Panc1 (cell line): ENCODE data around the gene RBL1. TPM values are rescaled to one million over a fixed set of nuclear protein-coding genes. Genes with fewer than 3 reads are reported as not detected.

Experiments
- ATAC-seq: fragments of 200-7000 bp; cut with Tn5 transposase; 2 replicates; pipeline ENCODE4 v1.9.1; 2020; ENCODE audit warnings: mild to moderate bottlenecking, moderate library complexity
- BruUV-seq: library from RNA; stranded (reverse); fragments of 400-500 nt; replicated peaks from 2 replicates; lab custom pipeline; 2021; lab: Mats Ljungman, UMichigan
- CTCF ChIA-PET: fragments of 300-600 bp; sonication (Branson Sonifier 250); formaldehyde crosslinking; loops from one replicate; lab custom pipeline; 2022; ENCODE audit warnings: antibody characterized with exemption; lab: Charles Lee
- POLR2A ChIA-PET: fragments of 300-600 bp; sonication (Branson Sonifier 250); formaldehyde crosslinking; loops from one replicate; lab custom pipeline; 2022; ENCODE audit warnings: antibody characterized with exemption; lab: Charles Lee
- DNase-seq: peaks from one replicate; pipeline ENCODE4 v3.0.0-alpha.2; 2010; ENCODE audit warnings: low read depth, low spot score
- H3K27ac ChIP-seq: 2 replicates; pipeline ENCODE4 v1.5.1; 2011; ENCODE audit warnings: mild to moderate bottlenecking, low read length, inconsistent platforms
- H3K27me3 ChIP-seq: fragments of 200-500 bp; sonication (Bioruptor generic); 2 replicates; pipeline ENCODE4 v1.6.0; 2014; ENCODE audit warnings: low read length, inconsistent platforms; ENCODE audit not compliant: control insufficient read depth, insufficient read depth
- H3K36me3 ChIP-seq: fragments of 200-500 bp; sonication (Bioruptor generic); 2 replicates; pipeline ENCODE4 v1.5.1; 2014; ENCODE audit warnings: inconsistent platforms, mild to moderate bottlenecking, low read length, moderate library complexity; ENCODE audit not compliant: control insufficient read depth, insufficient read depth
- H3K4me1 ChIP-seq: 2 replicates; pipeline ENCODE4 v1.5.1; 2011; ENCODE audit warnings: inconsistent platforms, mild to moderate bottlenecking, low read length, moderate library complexity; ENCODE audit not compliant: control insufficient read depth, insufficient read depth
- H3K4me3 ChIP-seq, 2 experiments: 2 replicates each; pipeline ENCODE4 v1.5.1; 2011 to 2012; ENCODE audit warnings: low read depth in 2 of 2, low read length in 2 of 2, mild to moderate bottlenecking in 2 of 2, inconsistent platforms in 1 of 2, moderate library complexity in 1 of 2
- H3K9me3 ChIP-seq: fragments of 200-500 bp; sonication (Bioruptor generic); 2 replicates; pipeline ENCODE4 v1.5.1; 2014; ENCODE audit warnings: low read depth, mild to moderate bottlenecking, inconsistent platforms, low read length, moderate library complexity; ENCODE audit not compliant: control insufficient read depth, insufficient read depth
- CTCF ChIP-seq: fragments of 450-650 bp; IDR thresholded peaks from 2 replicates; pipeline ENCODE4 v1.5.1; 2017; ENCODE audit warnings: mild to moderate bottlenecking
- POLR2AphosphoS5 ChIP-seq: IDR thresholded peaks from 2 replicates; pipeline ENCODE4 v1.6.1; 2012; ENCODE audit warnings: mild to moderate bottlenecking, low read depth, low read length, moderate library complexity
- SIN3A ChIP-seq: IDR thresholded peaks from 2 replicates; pipeline ENCODE4 v1.6.1; 2012; ENCODE audit warnings: low read depth, mild to moderate bottlenecking, low read length, moderate library complexity, borderline replicate concordance; ENCODE audit not compliant: insufficient read depth
- TCF7L2 ChIP-seq: IDR thresholded peaks from 2 replicates; pipeline ENCODE4 v1.6.1; 2011; ENCODE audit warnings: mild to moderate bottlenecking, low read depth, low read length, inconsistent platforms
- in situ Hi-C: cut with HindIII; loops from 2 replicates; pipeline ENCODE4 v1.10.0; 2016; ENCODE audit warnings: low sequenced_read_pairs, low pct_unique_long_range_greater_than_20kb
- intact Hi-C: fragments of 100-400 bp; cut with micrococcal nuclease; formaldehyde crosslinking; loops from one replicate; pipeline ENCODE4 v1.10.0; 2022; ENCODE audit not compliant: unreplicated experiment
- total RNA-seq: library from RNA; stranded (reverse); gene quantifications from one replicate; pipeline ENCODE4 v1.2.1, GENCODE V29; 2021; ENCODE audit not compliant: unreplicated experiment
- TF ChIP-seq, protein P1 (sequence below), 2 experiments: IDR thresholded peaks; 2 replicates each; pipeline ENCODE4 v1.6.1; 2011 to 2012; ENCODE audit warnings: low read depth in 2 of 2, control low read depth in 1 of 2, low read length in 1 of 2, mild to moderate bottlenecking in 1 of 2, moderate library complexity in 1 of 2; ENCODE audit not compliant: insufficient read depth in 1 of 2

Gene RBL1
- total RNA-seq, 1 experiment from 2014 or later, result 14.0 TPM

- CTCF ChIA-PET, result no interaction called here
- ATAC-seq, result no peak
- intact Hi-C loops (no loop called here), in situ Hi-C loops (no loop called here)
- no peak overlapping the region for H3K27ac ChIP-seq
- H3K4me1 ChIP-seq, result no peaks in the 10 kb centered on the region
- no peak overlapping the region for H3K4me3 ChIP-seq
- POLR2A ChIA-PET, result interaction anchor here (0.5 kb wide), 1 partner anchor 58 kb away, joined by 4 read pairs; no protein-coding TSS in a partner anchor
- no TSS peak for BruUV-seq
- DNase-seq, result no peak
- no peaks in the 10 kb centered on the region for H3K27me3 ChIP-seq
- H3K9me3 ChIP-seq, result no peaks in the 10 kb centered on the region
- no peak for TF ChIP-seq POLR2AphosphoS5
- H3K36me3 ChIP-seq, result no peaks in the 10 kb centered on the region
These were observed 24.7 kb upstream of the RBL1 start for GRCh38 chr20:37120497-37120896.

- intact Hi-C loops (no loop called here), in situ Hi-C loops (no loop called here)
- no peaks in the 10 kb centered on the region for H3K36me3 ChIP-seq
- BruUV-seq, result no TSS peak
- TF ChIP-seq, protein P1, sequence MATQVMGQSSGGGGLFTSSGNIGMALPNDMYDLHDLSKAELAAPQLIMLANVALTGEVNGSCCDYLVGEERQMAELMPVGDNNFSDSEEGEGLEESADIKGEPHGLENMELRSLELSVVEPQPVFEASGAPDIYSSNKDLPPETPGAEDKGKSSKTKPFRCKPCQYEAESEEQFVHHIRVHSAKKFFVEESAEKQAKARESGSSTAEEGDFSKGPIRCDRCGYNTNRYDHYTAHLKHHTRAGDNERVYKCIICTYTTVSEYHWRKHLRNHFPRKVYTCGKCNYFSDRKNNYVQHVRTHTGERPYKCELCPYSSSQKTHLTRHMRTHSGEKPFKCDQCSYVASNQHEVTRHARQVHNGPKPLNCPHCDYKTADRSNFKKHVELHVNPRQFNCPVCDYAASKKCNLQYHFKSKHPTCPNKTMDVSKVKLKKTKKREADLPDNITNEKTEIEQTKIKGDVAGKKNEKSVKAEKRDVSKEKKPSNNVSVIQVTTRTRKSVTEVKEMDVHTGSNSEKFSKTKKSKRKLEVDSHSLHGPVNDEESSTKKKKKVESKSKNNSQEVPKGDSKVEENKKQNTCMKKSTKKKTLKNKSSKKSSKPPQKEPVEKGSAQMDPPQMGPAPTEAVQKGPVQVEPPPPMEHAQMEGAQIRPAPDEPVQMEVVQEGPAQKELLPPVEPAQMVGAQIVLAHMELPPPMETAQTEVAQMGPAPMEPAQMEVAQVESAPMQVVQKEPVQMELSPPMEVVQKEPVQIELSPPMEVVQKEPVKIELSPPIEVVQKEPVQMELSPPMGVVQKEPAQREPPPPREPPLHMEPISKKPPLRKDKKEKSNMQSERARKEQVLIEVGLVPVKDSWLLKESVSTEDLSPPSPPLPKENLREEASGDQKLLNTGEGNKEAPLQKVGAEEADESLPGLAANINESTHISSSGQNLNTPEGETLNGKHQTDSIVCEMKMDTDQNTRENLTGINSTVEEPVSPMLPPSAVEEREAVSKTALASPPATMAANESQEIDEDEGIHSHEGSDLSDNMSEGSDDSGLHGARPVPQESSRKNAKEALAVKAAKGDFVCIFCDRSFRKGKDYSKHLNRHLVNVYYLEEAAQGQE (IDR thresholded peaks at IDR 0.05; ENCODE audit: insufficient read depth in 1 of 2, low read depth in 2 of 2, low read length in 1 of 2), result no peak
- no peak for TF ChIP-seq POLR2AphosphoS5
- TF ChIP-seq TCF7L2, result no peak
- no peak for TF ChIP-seq CTCF
- no peak for TF ChIP-seq SIN3A
- no peak overlapping the region for H3K27ac ChIP-seq
- no peaks in the 10 kb centered on the region for H3K9me3 ChIP-seq
- ChIA-PET CTCF (no interaction called here), POLR2A (no interaction called here)
- ATAC-seq (no peak), DNase-seq (no peak)
- no peak overlapping the region for H3K4me3 ChIP-seq
- H3K27me3 ChIP-seq, result no peaks in the 10 kb centered on the region
- H3K4me1 ChIP-seq, result no peaks in the 10 kb centered on the region
These were observed 23.7 kb upstream of the RBL1 start for GRCh38 chr20:37119356-37120036.

- DNase-seq, result no peak
- H3K4me3 ChIP-seq, result no peak overlapping the region
- in situ Hi-C loops, result no loop called here
- no peak overlapping the region for H3K27ac ChIP-seq
- TF ChIP-seq SIN3A (no peak), TCF7L2 (no peak), CTCF (no peak), POLR2AphosphoS5 (no peak)
- TF ChIP-seq, protein P1 (IDR thresholded peaks at IDR 0.05; ENCODE audit: insufficient read depth in 1 of 2, low read depth in 2 of 2, low read length in 1 of 2), result no peak
- intact Hi-C loops, result no loop called here
- H3K36me3 ChIP-seq, result no peaks in the 10 kb centered on the region
- H3K9me3 ChIP-seq, result no peaks in the 10 kb centered on the region
- POLR2A ChIA-PET, result no interaction called here
- H3K27me3 ChIP-seq, result no peaks in the 10 kb centered on the region
- no peak for ATAC-seq
- no TSS peak for BruUV-seq
- no peaks in the 10 kb centered on the region for H3K4me1 ChIP-seq
- CTCF ChIA-PET, result no interaction called here
These were observed 18.2 kb upstream of the RBL1 start for GRCh38 chr20:37114012-37114411.
